Ascending aorta (tissue), 2 donors: Measurements from ENCODE around the gene PSMB5. TPM values are rescaled to one million over a fixed set of nuclear protein-coding genes. Genes with fewer than 3 reads are reported as not detected.
A peak's percentile ranks its signal among the peaks of the same experiment; 100 is the strongest.
"Not testable (repeated sequence)": the region's sequence is repeated elsewhere in the genome, so short reads cannot be mapped to it uniquely, and the experiment has no call there.

Experiments used
- DNase-seq, 2 donors: peaks; one replicate each; pipeline ENCODE4 v3.0.0-alpha.2; 2019; ENCODE audit warnings: low spot score in 2 of 2
- H3K27ac ChIP-seq, 2 donors: fragments of 200-600 bp; sonication (generic); one replicate each; pipeline ENCODE4 v1.5.1; 2016 to 2017; ENCODE audit warnings: mild to moderate bottlenecking in 1 of 2
- H3K27me3 ChIP-seq: fragments of 200-600 bp; sonication (generic); one replicate; pipeline ENCODE4 v1.5.1; 2017
- H3K36me3 ChIP-seq, 2 donors: fragments of 200-600 bp; sonication (generic); one replicate each; pipeline ENCODE4 v1.5.1; 2016
- H3K4me1 ChIP-seq, 2 donors: fragments of 200-600 bp; sonication (generic); one replicate each; pipeline ENCODE4 v1.5.1; 2016 to 2017; ENCODE audit warnings: mild to moderate bottlenecking in 1 of 2
- H3K4me3 ChIP-seq, 2 donors: fragments of 200-600 bp; sonication (generic); one replicate each; pipeline ENCODE4 v1.5.1; 2016 to 2017; ENCODE audit warnings: mild to moderate bottlenecking in 1 of 2
- H3K9me3 ChIP-seq, 2 donors: fragments of 200-600 bp; sonication (generic); one replicate each; pipeline ENCODE4 v1.5.1; 2016
- intact Hi-C: fragments of 100-400 bp; cut with DNase I; formaldehyde crosslinking; loops from one replicate; pipeline ENCODE4 v1.15.1; 2023
- total RNA-seq: library from RNA; depleted of rRNA; stranded (reverse); fragments of >200 nt; gene quantifications from one replicate; pipeline ENCODE4 v1.1.0, GENCODE V29; 2016
- TF ChIP-seq, protein P1 (sequence below), 3 experiments: fragments of 200-600 bp in 2 of 3; fragments of 450-650 bp in 1 of 3; sonication (generic) in 2 of 3; IDR thresholded peaks; one replicate each; pipeline ENCODE4 v1.5.1; 2016 to 2019; ENCODE audit warnings: antibody characterized with exemption in 3 of 3, mild to moderate bottlenecking in 1 of 3, moderate library complexity in 1 of 3

The PSMB5 gene
- total RNA-seq, 1 donor from 2014 or later = 62.7 TPM

DNA sequence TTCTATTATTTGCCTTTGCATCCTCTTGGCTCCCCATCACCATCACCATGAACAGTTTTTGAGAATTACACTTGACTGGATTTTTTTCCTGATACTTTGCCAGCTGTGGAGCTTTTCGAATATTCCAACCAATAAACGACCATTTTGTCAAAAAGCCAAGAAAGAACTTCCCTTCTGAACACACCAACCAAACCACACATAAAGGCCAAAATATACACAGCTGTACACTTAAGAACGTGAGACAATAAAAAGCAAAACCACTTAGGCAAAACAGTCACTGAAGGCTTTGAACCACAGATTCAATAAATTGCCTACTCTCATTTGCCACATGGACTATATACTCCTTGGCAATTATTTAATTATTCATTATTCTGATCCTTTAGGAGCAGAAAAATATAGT is 25.9 kb downstream of the PSMB5 start:
- Histone ChIP-seq H3K4me3 (no peak overlapping the region), H3K4me1 (peaks cover 3 to 9% of the 10 kb centered on the region in 2 donors), H3K27me3 (no peaks in the 10 kb centered on the region), H3K36me3 (no peaks in the 10 kb centered on the region), H3K9me3 (no peaks in the 10 kb centered on the region), H3K27ac (no peak overlapping the region)
- intact Hi-C loops = no loop called here
- DNase-seq = no peak
- TF ChIP-seq, protein P1, sequence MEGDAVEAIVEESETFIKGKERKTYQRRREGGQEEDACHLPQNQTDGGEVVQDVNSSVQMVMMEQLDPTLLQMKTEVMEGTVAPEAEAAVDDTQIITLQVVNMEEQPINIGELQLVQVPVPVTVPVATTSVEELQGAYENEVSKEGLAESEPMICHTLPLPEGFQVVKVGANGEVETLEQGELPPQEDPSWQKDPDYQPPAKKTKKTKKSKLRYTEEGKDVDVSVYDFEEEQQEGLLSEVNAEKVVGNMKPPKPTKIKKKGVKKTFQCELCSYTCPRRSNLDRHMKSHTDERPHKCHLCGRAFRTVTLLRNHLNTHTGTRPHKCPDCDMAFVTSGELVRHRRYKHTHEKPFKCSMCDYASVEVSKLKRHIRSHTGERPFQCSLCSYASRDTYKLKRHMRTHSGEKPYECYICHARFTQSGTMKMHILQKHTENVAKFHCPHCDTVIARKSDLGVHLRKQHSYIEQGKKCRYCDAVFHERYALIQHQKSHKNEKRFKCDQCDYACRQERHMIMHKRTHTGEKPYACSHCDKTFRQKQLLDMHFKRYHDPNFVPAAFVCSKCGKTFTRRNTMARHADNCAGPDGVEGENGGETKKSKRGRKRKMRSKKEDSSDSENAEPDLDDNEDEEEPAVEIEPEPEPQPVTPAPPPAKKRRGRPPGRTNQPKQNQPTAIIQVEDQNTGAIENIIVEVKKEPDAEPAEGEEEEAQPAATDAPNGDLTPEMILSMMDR (IDR thresholded peaks at IDR 0.05) = no peak

DNA sequence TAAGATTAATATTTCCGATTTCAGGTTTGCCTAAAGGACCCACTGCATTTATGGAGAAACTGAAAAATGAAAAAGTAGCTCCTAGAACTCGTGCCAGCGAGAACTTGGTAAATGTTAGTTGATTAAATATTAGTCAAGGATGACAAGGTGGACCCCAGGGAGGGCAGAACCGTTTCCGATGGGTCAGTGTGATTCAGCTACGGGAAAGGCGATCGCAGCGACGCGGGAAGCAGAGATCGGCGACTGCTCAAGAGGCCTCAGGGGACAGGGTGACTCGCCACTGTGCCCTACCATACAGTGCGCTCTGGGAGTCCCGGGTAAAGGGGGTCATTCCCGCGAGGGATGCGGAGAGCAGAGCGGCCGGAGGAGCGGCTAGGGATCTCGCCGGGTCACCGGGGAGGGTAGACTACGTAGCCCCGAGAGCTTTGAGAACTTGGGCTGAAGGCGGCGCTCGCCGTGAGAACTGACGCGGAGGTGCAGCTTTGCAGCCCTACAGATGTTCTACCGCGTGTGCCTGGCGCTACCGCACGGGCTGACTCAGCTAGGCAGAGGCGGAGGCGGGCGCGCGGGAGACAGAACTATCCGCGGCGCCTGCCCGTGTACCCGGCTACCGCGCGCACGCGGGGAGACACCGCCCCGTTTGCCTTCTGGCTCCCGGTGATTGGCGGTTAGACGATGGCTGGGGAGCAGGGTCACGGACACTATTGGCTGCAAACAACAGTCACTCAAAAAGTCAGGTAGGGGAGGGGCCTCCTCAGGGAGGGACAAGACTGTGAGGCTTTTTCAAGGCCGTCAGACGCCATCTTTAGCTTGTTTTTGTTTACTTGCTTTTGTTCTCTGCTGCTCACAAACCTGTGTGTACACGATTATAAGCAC is 27.9 kb downstream of the PSMB5 start:
- Histone ChIP-seq H3K9me3 (no peaks in the 10 kb centered on the region), H3K36me3 (no peaks in the 10 kb centered on the region), H3K4me3 (peak overlapping the region; percentile 82 to 83), H3K27ac (peak overlapping the region; percentile 85 to 88), H3K27me3 (no peaks in the 10 kb centered on the region), H3K4me1 (peaks cover 3 to 9% of the 10 kb centered on the region in 2 donors)
- TF ChIP-seq, protein P1 (IDR thresholded peaks at IDR 0.05) = peak in 1 of 3 experiments; percentile 24
- intact Hi-C loops = loop anchor here (1.0 to 2.0 kb wide), 3 partner anchors 24 to 76 kb away; partner anchors contain the start of gene AJUBA
- DNase-seq = peak; percentile 87 to 98

DNA sequence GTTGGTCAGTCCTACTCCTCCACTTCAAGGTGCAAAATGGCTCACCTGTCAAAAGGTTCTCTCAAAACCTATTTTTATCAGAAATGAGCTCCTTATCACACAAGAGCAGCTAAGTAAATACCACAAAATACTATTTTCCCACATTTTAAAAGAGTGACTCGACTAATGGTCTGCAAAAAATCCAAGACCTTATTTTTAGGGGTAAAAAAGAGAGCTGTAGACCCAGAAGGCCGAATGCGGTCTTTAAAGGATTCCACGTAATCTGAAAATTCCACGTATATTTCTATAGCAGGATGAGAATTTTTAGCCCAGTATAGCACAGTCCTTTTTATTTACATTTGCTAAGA is 28.5 kb downstream of the PSMB5 start:
- TF ChIP-seq, protein P1 (IDR thresholded peaks at IDR 0.05) = no peak
- H3K27me3 ChIP-seq = no peaks in the 10 kb centered on the region
- peak overlapping the region; percentile 85 to 88 for H3K27ac ChIP-seq
- no peaks in the 10 kb centered on the region for H3K36me3 ChIP-seq
- DNase-seq = no peak
- intact Hi-C loops = loop anchor here (2.0 kb wide), 2 partner anchors 23 to 75 kb away; partner anchors contain the start of gene AJUBA
- peak overlapping the region; percentile 82 to 83 for H3K4me3 ChIP-seq
- no peaks in the 10 kb centered on the region for H3K9me3 ChIP-seq
- peaks cover 3 to 9% of the 10 kb centered on the region in 2 donors for H3K4me1 ChIP-seq

DNA sequence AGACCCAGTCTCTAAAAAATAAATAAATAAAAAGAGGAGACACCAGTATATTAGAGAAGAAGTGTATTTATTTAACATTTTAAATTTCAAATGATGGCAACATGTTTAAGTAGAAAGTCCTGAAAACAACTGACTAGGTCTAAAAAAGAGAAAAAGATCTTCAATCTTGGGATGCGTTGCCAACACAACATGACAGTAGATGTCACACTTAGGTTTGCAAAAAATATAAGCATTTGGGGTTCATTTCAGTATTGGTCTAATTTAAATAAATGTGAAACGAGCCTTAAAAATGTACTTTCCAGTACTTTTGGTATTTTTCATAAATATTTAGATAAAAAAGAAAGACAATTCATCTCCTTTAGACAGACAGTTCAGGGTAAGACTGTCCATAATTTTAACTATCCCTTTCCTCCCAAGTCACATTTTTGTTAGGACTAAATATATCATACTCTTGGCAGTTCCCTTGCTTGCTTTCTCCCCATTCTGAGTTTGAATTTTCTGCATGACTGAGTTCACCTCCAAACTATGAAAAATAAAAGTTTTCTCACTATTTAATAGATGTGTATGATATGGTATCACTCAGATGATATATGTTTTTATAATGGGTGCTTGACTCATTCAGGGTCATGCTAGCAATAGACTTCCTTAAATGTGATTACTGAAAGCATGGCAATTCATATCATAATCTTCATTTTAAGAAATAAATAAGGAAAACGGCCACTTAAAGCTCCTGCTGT is 29.1 kb downstream of the PSMB5 start:
- Histone ChIP-seq H3K4me3 (peak overlapping the region in 1 of 2 donors; percentile 83), H3K27ac (no peak overlapping the region), H3K27me3 (no peaks in the 10 kb centered on the region), H3K36me3 (no peaks in the 10 kb centered on the region), H3K9me3 (no peaks in the 10 kb centered on the region), H3K4me1 (peaks cover 3 to 9% of the 10 kb centered on the region in 2 donors)
- intact Hi-C loops = loop anchor here (2.0 kb wide), 2 partner anchors 23 to 75 kb away; partner anchors contain the start of gene AJUBA
- no peak for DNase-seq
- TF ChIP-seq, protein P1 (IDR thresholded peaks at IDR 0.05) = no peak

DNA sequence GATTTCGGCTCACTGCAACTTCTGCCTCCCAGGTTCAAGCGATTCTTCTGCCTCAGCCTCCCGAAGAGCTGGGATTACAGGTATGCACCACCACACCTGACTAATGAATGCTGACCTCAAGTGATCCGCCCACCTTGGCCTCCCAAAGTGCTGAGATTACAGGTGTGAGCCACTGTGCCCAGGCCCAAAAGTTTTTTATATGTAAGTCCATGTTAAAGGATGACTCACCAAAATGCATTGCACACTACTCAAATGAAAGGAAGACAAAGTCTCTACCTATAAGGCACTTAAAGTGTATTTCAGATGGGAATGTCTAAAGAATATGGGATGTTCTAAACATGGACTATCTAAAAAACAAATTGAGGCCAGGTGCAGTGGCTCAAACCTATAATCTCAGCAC is 30.4 kb downstream of the PSMB5 start:
- not testable (repeated sequence) for DNase-seq, H3K4me3 ChIP-seq

DNA sequence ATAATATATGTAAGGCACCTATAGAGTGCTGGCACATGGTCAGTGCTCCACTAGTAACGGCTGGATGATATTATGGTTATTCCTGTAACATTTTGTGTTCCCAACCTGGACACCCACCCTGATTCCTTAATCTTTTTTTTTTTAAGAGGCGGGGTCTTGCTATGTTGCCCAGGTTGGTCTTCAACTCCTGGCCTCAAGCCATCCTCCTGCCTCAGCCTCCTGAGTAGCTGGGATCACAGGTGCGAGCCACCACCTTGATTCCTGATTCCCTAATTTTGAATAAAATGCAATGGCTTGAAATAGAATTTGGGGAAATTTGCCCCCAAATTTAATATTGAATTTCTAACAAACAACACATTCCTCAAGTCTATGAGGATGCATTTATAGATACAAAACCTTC is 32.1 kb downstream of the PSMB5 start:
- peaks cover 0 to 5% of the 10 kb centered on the region in 2 donors for H3K4me1 ChIP-seq
- peaks cover 0 to 4% of the 10 kb centered on the region in 2 donors for H3K36me3 ChIP-seq
- TF ChIP-seq, protein P1 (IDR thresholded peaks at IDR 0.05) = no peak
- intact Hi-C loops = no loop called here
- no peak for DNase-seq
- H3K27ac ChIP-seq = no peak overlapping the region
- no peak overlapping the region for H3K4me3 ChIP-seq
- H3K9me3 ChIP-seq = no peaks in the 10 kb centered on the region
- no peaks in the 10 kb centered on the region for H3K27me3 ChIP-seq

More for the DNA sequence above, 30.4 kb downstream of the PSMB5 start:
- H3K36me3 ChIP-seq, H3K27ac ChIP-seq, H3K9me3 ChIP-seq, H3K4me1 ChIP-seq, H3K27me3 ChIP-seq, intact Hi-C loops: not testable (repeated sequence)
